ENCODE results near the gene NRIP1. TPM values are rescaled to one million over a fixed set of nuclear protein-coding genes. Genes with fewer than 3 reads are reported as not detected.

Gene NRIP1
- total RNA-seq, 1 donor from 2014 or later = 38.5 TPM

DNA sequence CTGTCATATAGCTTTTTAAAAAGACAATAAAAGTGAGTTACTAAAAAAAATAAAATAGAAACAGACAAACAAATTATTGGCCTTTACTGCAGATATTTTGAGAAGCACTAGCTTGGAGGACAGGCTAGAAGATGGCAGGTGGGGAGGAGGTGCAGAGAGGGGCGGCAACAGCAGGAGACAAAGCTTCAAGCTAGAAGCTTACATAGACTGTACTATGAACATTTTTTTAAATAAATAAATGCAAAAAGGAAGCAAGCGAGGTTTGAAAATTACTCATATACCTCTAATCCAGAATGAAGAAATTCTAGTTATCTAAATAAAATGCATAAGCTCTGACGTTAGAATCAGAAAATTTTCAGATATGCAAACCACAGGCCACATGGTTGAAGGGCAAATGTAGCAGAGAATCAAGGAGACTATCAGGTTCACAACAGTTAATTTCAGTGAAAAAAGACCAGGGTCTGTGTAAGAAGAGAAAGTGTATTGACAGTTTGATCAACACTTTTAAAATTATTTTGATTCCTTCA is 54.9 kb downstream of the NRIP1 start:
- DNase-seq (ENCODE audit: low spot score) = no peak

GRCh38 chr21:15007716-15008296 is 57.0 kb downstream of the NRIP1 start:
- no peak for DNase-seq (ENCODE audit: low spot score)

DNA sequence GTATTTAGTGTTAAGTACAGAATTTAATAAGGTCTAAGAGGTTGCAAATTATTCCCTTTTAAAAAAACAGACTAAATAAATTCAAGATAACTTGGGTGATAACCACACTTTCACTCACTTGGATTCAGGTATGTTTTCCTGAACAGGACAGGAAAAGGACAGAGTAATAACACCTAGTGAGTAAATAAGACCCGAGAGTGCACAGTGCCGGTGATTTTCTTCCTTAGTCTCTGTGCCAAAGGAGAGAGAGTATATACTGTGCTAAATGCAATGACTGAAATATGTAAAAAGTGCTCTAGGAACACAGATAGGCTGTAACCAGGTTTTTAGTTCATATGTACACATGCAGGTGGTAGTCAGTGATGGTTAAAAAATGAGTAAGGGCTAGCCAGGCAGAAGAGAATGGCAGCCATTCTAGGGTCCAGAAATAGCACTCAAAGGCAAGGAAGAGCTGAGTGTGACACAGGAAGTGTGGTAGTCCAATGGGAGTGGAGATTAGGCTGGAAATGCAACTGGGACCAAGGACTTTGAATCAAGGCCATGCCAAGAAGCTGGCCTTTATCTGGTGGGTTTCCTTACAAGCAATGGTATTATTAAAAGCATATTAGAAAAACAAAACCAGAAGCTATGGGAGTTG is 58.1 kb downstream of the NRIP1 start:
- DNase-seq (ENCODE audit: low spot score) = no peak

DNA sequence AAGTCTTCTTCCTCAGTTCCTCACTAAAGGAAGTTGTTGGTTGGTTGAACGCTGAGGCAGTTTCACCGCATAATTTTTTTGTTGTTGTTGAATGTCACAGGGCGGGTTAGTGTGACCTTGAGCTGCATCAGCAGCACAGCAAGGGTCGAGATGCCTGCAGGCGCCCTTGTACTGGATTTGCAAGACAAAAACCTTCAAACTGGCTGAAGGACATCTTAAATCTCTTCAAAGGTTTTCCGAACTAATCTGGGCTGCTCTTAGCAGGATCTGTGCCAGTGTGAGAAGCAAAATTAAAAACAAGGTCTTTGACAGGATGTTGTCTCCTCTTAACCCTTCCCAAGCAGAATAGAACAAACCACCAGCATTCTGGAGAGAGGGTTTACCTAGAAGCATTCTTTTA is 59.4 kb downstream of the NRIP1 start:
- no peak for DNase-seq (ENCODE audit: low spot score)

- DNase-seq (ENCODE audit: low spot score) = no peak
These were observed 60.0 kb downstream of the NRIP1 start for GRCh38 chr21:15004721-15005370.

DNA sequence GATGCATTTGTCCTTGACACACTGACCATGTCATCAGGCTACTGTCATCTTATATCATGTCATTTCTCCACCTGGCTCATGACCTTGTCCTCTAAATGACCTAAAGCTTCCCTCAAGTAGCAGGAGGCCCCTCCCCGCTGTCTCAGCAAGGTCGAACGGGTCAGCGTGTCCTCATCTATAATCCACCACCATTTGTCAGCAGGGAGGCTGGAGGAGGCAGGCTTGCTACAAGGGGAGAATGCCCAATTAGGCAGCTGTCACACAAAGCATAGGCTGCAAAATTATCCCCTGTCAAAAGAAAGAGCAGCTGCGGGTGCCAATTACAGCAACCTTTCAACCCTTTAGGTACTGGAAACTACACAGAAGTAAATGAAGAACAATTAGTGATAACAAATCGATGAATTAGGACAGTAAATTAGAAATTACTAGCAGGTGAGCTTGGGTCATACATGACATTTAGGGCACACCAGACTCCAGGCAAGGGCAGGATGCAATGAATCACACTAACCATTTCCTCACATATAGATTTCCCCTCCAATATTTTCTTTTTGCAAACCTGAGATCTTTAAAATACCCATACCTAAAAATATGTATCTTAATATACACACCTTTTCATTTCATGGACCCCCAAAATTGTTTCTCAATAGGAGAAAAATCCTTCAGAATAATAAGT is 61.2 kb downstream of the NRIP1 start:
- no peak for DNase-seq (ENCODE audit: low spot score)

DNA sequence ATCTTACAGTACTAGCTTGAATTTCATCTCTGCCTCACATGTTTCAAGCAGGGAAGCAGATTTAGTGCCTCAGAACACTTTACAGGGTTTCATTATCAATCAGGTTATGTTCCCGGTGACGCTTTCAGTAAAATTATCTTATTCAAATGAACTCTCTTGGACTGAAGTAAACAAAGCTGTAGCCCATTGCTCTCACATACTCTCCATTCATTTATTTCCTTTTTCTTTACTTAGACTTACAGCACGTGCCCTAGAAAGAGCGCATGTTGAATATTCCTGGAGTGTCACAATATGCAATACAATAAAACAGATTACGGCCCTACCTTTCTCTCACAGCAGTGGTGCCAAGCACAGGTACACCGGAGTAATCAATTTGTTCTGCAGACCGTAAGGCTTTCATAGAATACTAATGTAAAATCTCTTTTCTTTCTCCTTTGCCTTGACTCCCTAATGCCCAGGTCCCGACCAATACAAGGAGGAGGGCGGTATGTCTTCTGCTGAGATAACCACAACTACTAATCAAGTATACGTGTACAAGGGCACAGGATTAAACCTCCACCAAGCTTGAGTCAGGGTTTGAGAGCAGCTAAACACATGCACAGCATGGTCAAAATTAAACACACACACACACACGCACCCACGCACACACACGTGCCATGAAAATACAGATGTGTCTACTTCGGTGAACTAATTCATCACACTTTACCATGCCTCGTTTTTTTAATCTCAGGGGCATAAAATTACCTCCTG is 62.8 kb downstream of the NRIP1 start:
- DNase-seq (ENCODE audit: low spot score) = no peak

- no peak for DNase-seq (ENCODE audit: low spot score)
These were observed 63.7 kb downstream of the NRIP1 start for GRCh38 chr21:15001113-15001512.

DNA sequence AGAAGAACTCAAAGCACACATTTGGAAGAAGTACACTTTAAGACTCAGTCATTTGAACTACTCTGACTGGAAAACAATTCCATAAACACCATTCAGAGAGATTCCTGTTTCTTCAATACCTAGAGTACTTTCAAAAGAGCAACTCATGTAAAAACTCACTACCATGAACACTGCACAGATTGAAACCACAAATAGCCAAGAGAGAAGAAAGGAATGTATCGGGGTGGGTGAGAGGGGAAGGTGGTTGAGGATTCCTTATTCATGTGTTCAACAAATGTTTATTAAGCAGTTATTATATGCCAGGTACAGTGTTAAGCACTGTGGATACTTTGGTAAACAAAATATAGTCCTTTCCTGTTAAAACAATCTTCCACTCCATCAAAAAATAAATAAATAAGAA is 64.7 kb downstream of the NRIP1 start:
- DNase-seq (ENCODE audit: low spot score) = no peak

DNA sequence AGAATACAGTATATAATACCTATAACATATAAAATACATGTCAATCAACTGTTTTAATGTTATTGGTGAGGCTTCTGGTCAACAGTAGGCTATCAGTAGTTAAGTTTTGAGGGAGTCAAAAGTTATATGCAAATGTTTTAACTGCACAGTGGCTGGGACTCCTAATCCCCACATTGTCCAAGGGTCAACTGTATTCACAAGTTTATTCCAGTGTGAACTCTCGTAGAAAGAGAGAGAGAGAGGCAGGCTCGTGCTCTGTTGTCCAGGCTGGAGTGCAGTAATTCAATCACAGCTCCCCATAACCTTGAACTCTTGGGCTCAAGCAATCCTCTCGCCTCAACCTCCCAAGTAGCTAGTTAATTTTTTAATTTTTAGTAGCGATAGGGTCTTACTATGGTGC is 66.0 kb downstream of the NRIP1 start:
- no peak for DNase-seq (ENCODE audit: low spot score)

- no peak for DNase-seq (ENCODE audit: low spot score)
These were observed 66.5 kb downstream of the NRIP1 start for GRCh38 chr21:14998336-14998735.

- DNase-seq (ENCODE audit: low spot score) = peak; percentile 36
These were observed 68.9 kb downstream of the NRIP1 start for GRCh38 chr21:14995695-14996490.

DNA sequence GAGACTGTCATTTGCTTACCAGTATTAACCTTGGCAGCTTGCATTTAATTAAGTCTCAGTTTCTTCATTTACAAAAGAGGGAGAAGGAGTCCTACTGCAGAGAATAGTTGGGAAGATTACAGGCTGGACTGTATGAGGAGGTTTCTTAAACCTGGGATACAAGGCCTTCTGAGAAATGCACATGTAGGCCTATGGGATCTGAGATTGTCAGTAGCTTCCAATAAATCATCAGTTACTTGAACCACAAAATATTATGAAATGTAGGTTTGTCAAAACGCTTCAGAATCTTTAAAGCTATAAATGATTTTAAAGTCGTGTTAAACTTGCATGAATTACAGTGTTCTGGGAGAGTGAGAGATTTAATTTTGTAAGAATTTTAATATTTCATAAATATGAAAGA is 69.6 kb downstream of the NRIP1 start:
- DNase-seq (ENCODE audit: low spot score) = peak; percentile 12

DNA sequence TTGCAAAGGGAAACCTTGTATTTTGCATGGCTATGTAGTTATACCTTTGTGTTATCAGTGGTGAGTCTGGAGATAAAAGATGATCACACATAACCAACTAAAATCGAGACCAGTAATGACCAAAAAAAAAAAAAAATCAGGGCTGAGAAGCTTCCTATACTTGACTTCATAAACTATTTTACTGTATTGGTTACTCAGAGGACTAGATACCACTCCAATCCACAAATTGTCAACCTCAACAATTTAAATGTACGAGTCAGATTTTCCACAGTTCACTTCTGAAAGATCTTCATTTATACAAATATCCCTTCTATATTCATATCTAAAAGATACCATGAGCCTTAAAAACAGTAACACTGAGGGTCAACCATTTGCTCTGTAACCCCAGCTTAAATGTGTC is 71.7 kb downstream of the NRIP1 start:
- no peak for DNase-seq (ENCODE audit: low spot score)

GRCh38 chr21:14991957-14992356 is 72.8 kb downstream of the NRIP1 start:
- no peak for DNase-seq (ENCODE audit: low spot score)

GRCh38 chr21:14989359-14989758 is 75.4 kb downstream of the NRIP1 start:
- peak; percentile 40 for DNase-seq (ENCODE audit: low spot score)

DNA sequence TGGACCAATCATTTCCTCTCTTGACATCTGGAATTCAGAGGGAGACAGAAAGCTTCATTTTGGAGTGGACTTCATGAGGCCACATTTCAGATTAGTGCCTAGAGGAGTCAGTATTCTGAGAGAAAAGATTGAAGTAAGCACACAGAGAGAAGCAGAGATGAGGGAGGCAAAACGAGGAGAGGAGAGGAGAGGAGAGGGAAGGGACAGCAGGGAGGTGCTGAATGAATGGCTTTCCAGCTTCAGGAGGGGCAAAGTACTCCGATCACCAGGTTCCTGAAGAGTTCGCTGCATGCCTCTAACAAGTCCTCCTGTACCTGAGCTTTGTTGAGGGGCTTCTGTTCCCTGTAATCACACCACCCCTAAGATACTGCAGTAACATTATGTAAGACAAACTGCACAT is 76.0 kb downstream of the NRIP1 start:
- no peak for DNase-seq (ENCODE audit: low spot score)

- no peak for DNase-seq (ENCODE audit: low spot score)
These were observed 77.2 kb downstream of the NRIP1 start for GRCh38 chr21:14987370-14988170.

GRCh38 chr21:14985306-14985705 is 79.5 kb downstream of the NRIP1 start:
- DNase-seq (ENCODE audit: low spot score) = no peak

DNA sequence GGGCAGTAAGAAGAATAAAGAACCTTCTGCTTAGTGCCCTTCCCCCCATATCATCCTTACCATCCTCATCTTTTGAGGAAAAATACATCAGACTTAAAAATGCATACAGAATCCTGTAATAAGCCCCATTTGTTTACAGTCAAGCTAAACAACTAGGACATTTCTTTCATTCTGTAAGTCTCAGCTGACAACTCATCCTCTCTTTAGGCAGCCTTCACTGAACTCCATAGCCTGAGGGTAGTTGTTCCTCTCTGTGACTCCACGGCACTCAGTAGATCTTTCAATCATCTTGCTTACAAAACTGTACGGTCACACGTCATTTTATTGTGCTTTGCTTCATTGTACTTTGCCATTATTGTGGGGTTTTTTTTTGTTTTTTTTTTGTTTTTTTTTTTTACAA is 82.5 kb downstream of the NRIP1 start:
- DNase-seq (ENCODE audit: low spot score) = no peak
